ENCODE results near the gene ACER2. TPM values are rescaled to one million over a fixed set of nuclear protein-coding genes. Genes with fewer than 3 reads are reported as not detected.
"Not testable (repeated sequence)": the region's sequence is repeated elsewhere in the genome, so short reads cannot be mapped to it uniquely, and the experiment has no call there.

The ACER2 gene
- total RNA-seq, 1 donor from 2014 or later = 3.9 TPM

- intact Hi-C loops (cut with DNase I) = loop anchor here (2.0 kb wide), 1 partner anchor 77 kb away; no protein-coding TSS in a partner anchor
These were observed 29.1 kb upstream of the ACER2 start for GRCh38 chr9:19379697-19380046.

GRCh38 chr9:19380826-19381075 is 28.1 kb upstream of the ACER2 start:
- intact Hi-C loops (cut with DNase I) = no loop called here
- peaks cover 23% of the 10 kb centered on the region for H3K4me1 ChIP-seq
- DNase-seq (ENCODE audit: extremely low spot score in 2 of 2) = no peak

More at GRCh38 chr9:19379697-19380046, 29.1 kb upstream of the ACER2 start:
- peak overlapping the region; percentile 94 for H3K27ac ChIP-seq
- no peak for DNase-seq (ENCODE audit: extremely low spot score in 2 of 2)
- peaks cover 23% of the 10 kb centered on the region for H3K4me1 ChIP-seq
- H3K36me3 ChIP-seq = peaks cover 0 to 26% of the 10 kb centered on the region in 2 donors
- no peaks in the 10 kb centered on the region for H3K27me3 ChIP-seq
- no peak for TF ChIP-seq CTCF (IDR thresholded peaks at IDR 0.05)
- no peak for TF ChIP-seq POLR2AphosphoS5 (IDR thresholded peaks at IDR 0.05; ENCODE audit: insufficient read depth in 1 of 2, low read depth in 1 of 2)
- no peak for TF ChIP-seq POLR2A (IDR thresholded peaks at IDR 0.05)
- no peaks in the 10 kb centered on the region for H3K9me3 ChIP-seq
- peak overlapping the region; percentile 57 to 69 for H3K4me3 ChIP-seq

GRCh38 chr9:19381656-19382055 is 27.2 kb upstream of the ACER2 start:
- Histone ChIP-seq H3K4me1 (peaks cover 23% of the 10 kb centered on the region), H3K9me3 (no peaks in the 10 kb centered on the region), H3K27me3 (no peaks in the 10 kb centered on the region), H3K27ac (no peak overlapping the region), H3K36me3 (peaks cover 0 to 7% of the 10 kb centered on the region in 2 donors), H3K4me3 (no peak overlapping the region)
- TF ChIP-seq POLR2AphosphoS5 (IDR thresholded peaks at IDR 0.05; ENCODE audit: insufficient read depth in 1 of 2, low read depth in 1 of 2) (no peak), CTCF (IDR thresholded peaks at IDR 0.05) (no peak), POLR2A (IDR thresholded peaks at IDR 0.05) (no peak)
- intact Hi-C loops (cut with DNase I) = no loop called here
- DNase-seq (ENCODE audit: extremely low spot score in 2 of 2) = no peak

More at GRCh38 chr9:19380826-19381075, 28.1 kb upstream of the ACER2 start:
- TF ChIP-seq CTCF (IDR thresholded peaks at IDR 0.05) = no peak
- TF ChIP-seq POLR2AphosphoS5 (IDR thresholded peaks at IDR 0.05; ENCODE audit: insufficient read depth in 1 of 2, low read depth in 1 of 2) = no peak
- TF ChIP-seq POLR2A (IDR thresholded peaks at IDR 0.05) = no peak
- H3K36me3 ChIP-seq = peaks cover 0 to 15% of the 10 kb centered on the region in 2 donors
- H3K27ac ChIP-seq = peak overlapping the region; percentile 94
- H3K9me3 ChIP-seq = no peaks in the 10 kb centered on the region
- peak overlapping the region; percentile 57 to 69 for H3K4me3 ChIP-seq
- H3K27me3 ChIP-seq = no peaks in the 10 kb centered on the region

- DNase-seq (ENCODE audit: extremely low spot score in 2 of 2); H3K9me3 ChIP-seq; H3K4me1 ChIP-seq; intact Hi-C loops (cut with DNase I); H3K27ac ChIP-seq; H3K36me3 ChIP-seq; H3K4me3 ChIP-seq; H3K27me3 ChIP-seq: not testable (repeated sequence)
These were observed 23.6 kb upstream of the ACER2 start for GRCh38 chr9:19385212-19385611.

GRCh38 chr9:19385786-19386501 is 22.9 kb upstream of the ACER2 start:
- no peaks in the 10 kb centered on the region for H3K36me3 ChIP-seq
- intact Hi-C loops (cut with DNase I) = no loop called here
- no peak overlapping the region for H3K4me3 ChIP-seq
- no peaks in the 10 kb centered on the region for H3K4me1 ChIP-seq
- H3K27me3 ChIP-seq = no peaks in the 10 kb centered on the region
- H3K9me3 ChIP-seq = no peaks in the 10 kb centered on the region
- DNase-seq (ENCODE audit: extremely low spot score in 2 of 2) = no peak
- TF ChIP-seq POLR2AphosphoS5 (IDR thresholded peaks at IDR 0.05; ENCODE audit: insufficient read depth in 1 of 2, low read depth in 1 of 2) (no peak), CTCF (IDR thresholded peaks at IDR 0.05) (no peak), POLR2A (IDR thresholded peaks at IDR 0.05) (no peak)
- H3K27ac ChIP-seq = no peak overlapping the region
